Measurements from ENCODE around the gene C7orf33. TPM values are rescaled to one million over a fixed set of nuclear protein-coding genes. Genes with fewer than 3 reads are reported as not detected.
"Not testable (repeated sequence)": the region's sequence is repeated elsewhere in the genome, so short reads cannot be mapped to it uniquely, and the experiment has no call there.

Gene C7orf33
- total RNA-seq, 1 experiment from 2014 or later: not detected

DNA sequence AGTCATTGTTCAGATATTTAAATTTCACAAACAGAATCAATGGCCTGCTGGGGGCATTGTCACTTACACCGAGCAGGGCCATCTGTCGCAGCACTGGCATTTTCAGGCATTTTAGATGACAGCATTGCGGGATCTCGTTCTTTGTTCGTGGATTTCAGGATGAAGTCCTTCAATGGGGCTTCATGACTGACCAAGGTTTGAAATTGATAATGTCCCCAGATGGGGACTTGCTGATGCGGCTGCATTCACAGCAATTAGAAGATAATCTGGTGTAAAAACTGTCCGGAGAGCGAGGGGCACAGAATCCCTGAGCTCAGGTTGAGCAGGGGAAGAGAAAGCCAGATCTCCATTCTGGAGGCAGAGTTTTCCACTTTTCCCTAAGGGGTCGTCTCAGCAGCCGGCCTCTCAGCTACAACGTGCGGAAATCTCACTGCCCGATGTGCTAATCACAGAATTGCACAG lies 1.9 kb upstream of the C7orf33 start:
- 0 out of 2 replicates have a peak, but pooled peaks cover 3% of the 10 kb centered on the region for H3K9me3 Mint-ChIP-seq
- H3K4me1 Mint-ChIP-seq: peaks cover 50% of the 10 kb centered on the region
- H3K4me3 Mint-ChIP-seq: no peak overlapping the region
- TF ChIP-seq CTCF (IDR thresholded peaks at IDR 0.05): no peak
- no peak for TF ChIP-seq ESRRA (CRISPR knock-in tag; IDR thresholded peaks at IDR 0.05; ENCODE audit: borderline replicate concordance)
- TF ChIP-seq, protein P1, sequence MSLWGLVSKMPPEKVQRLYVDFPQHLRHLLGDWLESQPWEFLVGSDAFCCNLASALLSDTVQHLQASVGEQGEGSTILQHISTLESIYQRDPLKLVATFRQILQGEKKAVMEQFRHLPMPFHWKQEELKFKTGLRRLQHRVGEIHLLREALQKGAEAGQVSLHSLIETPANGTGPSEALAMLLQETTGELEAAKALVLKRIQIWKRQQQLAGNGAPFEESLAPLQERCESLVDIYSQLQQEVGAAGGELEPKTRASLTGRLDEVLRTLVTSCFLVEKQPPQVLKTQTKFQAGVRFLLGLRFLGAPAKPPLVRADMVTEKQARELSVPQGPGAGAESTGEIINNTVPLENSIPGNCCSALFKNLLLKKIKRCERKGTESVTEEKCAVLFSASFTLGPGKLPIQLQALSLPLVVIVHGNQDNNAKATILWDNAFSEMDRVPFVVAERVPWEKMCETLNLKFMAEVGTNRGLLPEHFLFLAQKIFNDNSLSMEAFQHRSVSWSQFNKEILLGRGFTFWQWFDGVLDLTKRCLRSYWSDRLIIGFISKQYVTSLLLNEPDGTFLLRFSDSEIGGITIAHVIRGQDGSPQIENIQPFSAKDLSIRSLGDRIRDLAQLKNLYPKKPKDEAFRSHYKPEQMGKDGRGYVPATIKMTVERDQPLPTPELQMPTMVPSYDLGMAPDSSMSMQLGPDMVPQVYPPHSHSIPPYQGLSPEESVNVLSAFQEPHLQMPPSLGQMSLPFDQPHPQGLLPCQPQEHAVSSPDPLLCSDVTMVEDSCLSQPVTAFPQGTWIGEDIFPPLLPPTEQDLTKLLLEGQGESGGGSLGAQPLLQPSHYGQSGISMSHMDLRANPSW (CRISPR knock-in tag; conservative IDR thresholded peaks at IDR 0.05; ENCODE audit: low read depth): no peak
- no peak for TF ChIP-seq ZNF317 (CRISPR knock-in tag; IDR thresholded peaks at IDR 0.05; ENCODE audit: borderline replicate concordance, low read depth)
- no peak for TF ChIP-seq E2F1 (CRISPR knock-in tag; IDR thresholded peaks at IDR 0.05)
- TF ChIP-seq, protein P2, sequence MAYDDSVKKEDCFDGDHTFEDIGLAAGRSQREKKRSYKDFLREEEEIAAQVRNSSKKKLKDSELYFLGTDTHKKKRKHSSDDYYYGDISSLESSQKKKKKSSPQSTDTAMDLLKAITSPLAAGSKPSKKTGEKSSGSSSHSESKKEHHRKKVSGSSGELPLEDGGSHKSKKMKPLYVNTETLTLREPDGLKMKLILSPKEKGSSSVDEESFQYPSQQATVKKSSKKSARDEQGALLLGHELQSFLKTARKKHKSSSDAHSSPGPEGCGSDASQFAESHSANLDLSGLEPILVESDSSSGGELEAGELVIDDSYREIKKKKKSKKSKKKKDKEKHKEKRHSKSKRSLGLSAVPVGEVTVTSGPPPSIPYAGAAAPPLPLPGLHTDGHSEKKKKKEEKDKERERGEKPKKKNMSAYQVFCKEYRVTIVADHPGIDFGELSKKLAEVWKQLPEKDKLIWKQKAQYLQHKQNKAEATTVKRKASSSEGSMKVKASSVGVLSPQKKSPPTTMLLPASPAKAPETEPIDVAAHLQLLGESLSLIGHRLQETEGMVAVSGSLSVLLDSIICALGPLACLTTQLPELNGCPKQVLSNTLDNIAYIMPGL (CRISPR knock-in tag; IDR thresholded peaks at IDR 0.05): no peak
- no peak for TF ChIP-seq ZBTB43 (CRISPR knock-in tag; IDR thresholded peaks at IDR 0.05)
- CTCF ChIA-PET: interaction anchor here (1.1 to 2.7 kb wide), 2 partner anchors 13 to 23 kb away, joined by 3 to 10 read pairs; no protein-coding TSS in a partner anchor
- no peak overlapping the region for H3K27ac Mint-ChIP-seq
- POLR2A ChIA-PET: no interaction called here
- no peak for DNase-seq (ENCODE audit: low spot score)
- ATAC-seq: peak; percentile 18
- peaks cover 22% of the 10 kb centered on the region for H3K27me3 Mint-ChIP-seq (ENCODE audit: low read depth)
- H3K36me3 Mint-ChIP-seq: no peaks in the 10 kb centered on the region

GRCh38 chr7:148589640-148590039 lies 926 bp upstream of the C7orf33 start:
- DNase-seq (ENCODE audit: low spot score): peak; percentile 39
- Mint-ChIP-seq H3K9me3 (0 out of 2 replicates have a peak, but pooled peaks cover 3% of the 10 kb centered on the region), H3K27ac (no peak overlapping the region), H3K4me1 (peaks cover 52% of the 10 kb centered on the region), H3K27me3 (ENCODE audit: low read depth) (peaks cover 22% of the 10 kb centered on the region), H3K36me3 (no peaks in the 10 kb centered on the region), H3K4me3 (no peak overlapping the region)
- POLR2A ChIA-PET: no interaction called here
- ATAC-seq: peak; percentile 36
- CTCF ChIA-PET: interaction anchor here (1.1 to 2.7 kb wide), 2 partner anchors 14 to 22 kb away, joined by 3 to 10 read pairs; no protein-coding TSS in a partner anchor
- no peak for TF ChIP-seq KAT7 (CRISPR knock-in tag; IDR thresholded peaks at IDR 0.05; ENCODE audit: borderline replicate concordance)
- TF ChIP-seq, protein P3, sequence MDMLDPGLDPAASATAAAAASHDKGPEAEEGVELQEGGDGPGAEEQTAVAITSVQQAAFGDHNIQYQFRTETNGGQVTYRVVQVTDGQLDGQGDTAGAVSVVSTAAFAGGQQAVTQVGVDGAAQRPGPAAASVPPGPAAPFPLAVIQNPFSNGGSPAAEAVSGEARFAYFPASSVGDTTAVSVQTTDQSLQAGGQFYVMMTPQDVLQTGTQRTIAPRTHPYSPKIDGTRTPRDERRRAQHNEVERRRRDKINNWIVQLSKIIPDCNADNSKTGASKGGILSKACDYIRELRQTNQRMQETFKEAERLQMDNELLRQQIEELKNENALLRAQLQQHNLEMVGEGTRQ (CRISPR knock-in tag; IDR thresholded peaks at IDR 0.05): 0 out of 2 replicates have a peak, but pooled peaks have one; percentile 33

GRCh38 chr7:148596354-148596753 lies 5.8 kb downstream of the C7orf33 start:
- H3K27me3 Mint-ChIP-seq (ENCODE audit: low read depth); H3K4me3 Mint-ChIP-seq; CTCF ChIA-PET; H3K36me3 Mint-ChIP-seq; ATAC-seq; POLR2A ChIA-PET; H3K27ac Mint-ChIP-seq; DNase-seq (ENCODE audit: low spot score): not testable (repeated sequence)
- peaks cover 22% of the 10 kb centered on the region for H3K9me3 Mint-ChIP-seq
- H3K4me1 Mint-ChIP-seq: peaks cover 14% of the 10 kb centered on the region
